HepG2 (cell line): ENCODE results near the gene STX1B. TPM values are rescaled to one million over a fixed set of nuclear protein-coding genes. Genes with fewer than 3 reads are reported as not detected.

Experiments used
- CEBPB ChIP-seq: IDR thresholded peaks from 2 replicates; pipeline ENCODE4 v1.6.1; 2011; ENCODE audit warnings: low read depth, low read length, improper control_type of control experiment, borderline replicate concordance
- DBP ChIP-seq: sonication (generic); formaldehyde crosslinking; IDR thresholded peaks from 2 replicates; pipeline ENCODE4 v1.4.0; 2020; ENCODE audit warnings: missing genetic modification reagents; ENCODE audit errors: not compliant biosample characterization
- HDAC1 ChIP-seq: sonication (generic); formaldehyde crosslinking; IDR thresholded peaks from 2 replicates; pipeline ENCODE4 v1.5.1; 2020; ENCODE audit warnings: mild to moderate bottlenecking, missing genetic modification reagents
- NKX3-1 ChIP-seq: sonication (generic); formaldehyde crosslinking; IDR thresholded peaks from 2 replicates; pipeline ENCODE4 v1.5.0; 2020; ENCODE audit warnings: missing genetic modification reagents
- PHF8 ChIP-seq: sonication (generic); formaldehyde crosslinking; IDR thresholded peaks from 2 replicates; pipeline ENCODE4 v1.5.0; 2020; ENCODE audit warnings: missing genetic modification reagents
- RCOR2 ChIP-seq: IDR thresholded peaks from 2 replicates; pipeline ENCODE4 v1.6.1; 2016; ENCODE audit warnings: missing biosample characterization, missing genetic modification reagents
- SPEN ChIP-seq: sonication (generic); formaldehyde crosslinking; IDR thresholded peaks from 2 replicates; pipeline ENCODE4 v1.5.1; 2020; ENCODE audit warnings: low read depth, mild to moderate bottlenecking, missing genetic modification reagents
- THAP9 ChIP-seq: sonication (generic); formaldehyde crosslinking; IDR thresholded peaks from 2 replicates; pipeline ENCODE4; 2020; ENCODE audit warnings: missing genetic modification reagents, mild to moderate bottlenecking, borderline replicate concordance
- XBP1 ChIP-seq: sonication (generic); formaldehyde crosslinking; IDR thresholded peaks from 2 replicates; pipeline ENCODE4 v1.5.0; 2020; ENCODE audit warnings: missing genetic modification reagents
- ZNF232 ChIP-seq: sonication (generic); formaldehyde crosslinking; IDR thresholded peaks from 2 replicates; pipeline ENCODE4 v1.4.0; 2020; ENCODE audit warnings: missing genetic modification reagents, borderline replicate concordance
- ZNF317 ChIP-seq: sonication (generic); formaldehyde crosslinking; IDR thresholded peaks from 2 replicates; pipeline ENCODE4 v1.5.0; 2020; ENCODE audit warnings: mild to moderate bottlenecking, missing genetic modification reagents
- ZNF318 ChIP-seq: sonication (generic); formaldehyde crosslinking; IDR thresholded peaks from 2 replicates; pipeline ENCODE4 v1.4.0; 2020; ENCODE audit warnings: mild to moderate bottlenecking, missing genetic modification reagents
- ZNF33B ChIP-seq: sonication (generic); formaldehyde crosslinking; IDR thresholded peaks from 2 replicates; pipeline ENCODE4 v1.5.1; 2020; ENCODE audit warnings: mild to moderate bottlenecking, missing genetic modification reagents
- ZNF484 ChIP-seq: sonication (generic); formaldehyde crosslinking; IDR thresholded peaks from 2 replicates; pipeline ENCODE4 v1.5.1; 2020; ENCODE audit warnings: mild to moderate bottlenecking, low read depth, missing genetic modification reagents, borderline replicate concordance
- ZNF576 ChIP-seq: sonication (generic); formaldehyde crosslinking; IDR thresholded peaks from 2 replicates; pipeline ENCODE4 v1.4.0; 2020; ENCODE audit warnings: mild to moderate bottlenecking, missing genetic modification reagents
- polyA plus RNA-seq, 8 experiments: library from polyadenylated mRNA; depleted of rRNA in 3 of 8; stranded (reverse) in 7 of 8; unstranded in 1 of 8; fragments of >200 nt; fragmentation: Illumina TruSeq in 4 of 8; extraction: Trizol in 4 of 8; gene quantifications; 2 replicates each; pipeline versions ENCODE4 v1.2.1 to v1.2.3, GENCODE V29; 2011 to 2016; ENCODE audit warnings: low read depth in 4 of 8, missing spikeins in 1 of 8, mixed read lengths in 1 of 8; ENCODE audit not compliant: insufficient read depth in 1 of 8
- total RNA-seq, 5 experiments: library from RNA; depleted of rRNA; stranded (reverse); fragments of >200 nt; fragmentation: Illumina TruSeq; extraction: Trizol; gene quantifications; 2 replicates each; pipeline ENCODE4 v1.2.3, GENCODE V29; 2016; ENCODE audit warnings: low read depth in 1 of 5

STX1B gene
- total and polyA plus RNA-seq, 2 of the 13 experiments (the other 11 are each of a cell fraction or from before 2014, with no cell fraction given) = 2.1 to 3.0 TPM

- TF ChIP-seq ZNF318 (CRISPR knock-in tag) = 0 out of 2 replicates have a peak, but pooled peaks have one; percentile 30
- no peak for TF ChIP-seq CEBPB
- TF ChIP-seq ZNF317 (CRISPR knock-in tag) = no peak; the same call in 1 of the 2 replicates
- peak; percentile 91; the same call in 1 of the 2 replicates for TF ChIP-seq THAP9 (CRISPR knock-in tag)
- no peak for TF ChIP-seq NKX3-1 (CRISPR knock-in tag)
- TF ChIP-seq ZNF33B (CRISPR knock-in tag) = peak; percentile 68; the same call in 1 of the 2 replicates
- TF ChIP-seq ZNF232 (CRISPR knock-in tag) = no peak; the same call in 1 of the 2 replicates
- TF ChIP-seq ZNF484 (CRISPR knock-in tag) = 0 out of 2 replicates have a peak, but pooled peaks have one; percentile 41
- TF ChIP-seq HDAC1 (CRISPR knock-in tag) = peak; percentile 27
- TF ChIP-seq ZNF576 (CRISPR knock-in tag) = no peak; the same call in 1 of the 2 replicates
- no peak for TF ChIP-seq DBP (CRISPR knock-in tag)
- TF ChIP-seq XBP1 (CRISPR knock-in tag) = no peak
- no peak for TF ChIP-seq RCOR2
- peak; percentile 69; the same call in 1 of the 2 replicates for TF ChIP-seq PHF8 (CRISPR knock-in tag)
- peak; percentile 85 for TF ChIP-seq SPEN (CRISPR knock-in tag)
These were observed 24.9 kb downstream of the STX1B start (continued) for GRCh38 chr16:30985401-30986128.
